ENCODE measurements around the gene DDX39B. TPM values are rescaled to one million over a fixed set of nuclear protein-coding genes. Genes with fewer than 3 reads are reported as not detected.

Gene DDX39B
- total and polyA plus RNA-seq, 2 of the 8 experiments (the other 6 are each of a cell fraction or from before 2014, with no cell fraction given): 780 to 1,164 TPM

GRCh38 chr6:31489086-31489485 is 52.7 kb downstream of the DDX39B start:
- Histone ChIP-seq H3K56ac (replicated peaks; ENCODE audit: insufficient read length, low read depth, low read length) (no peak overlapping the region), H3K4me1 (replicated peaks in 1 of 4; ENCODE audit: control insufficient read depth in 3 of 4, insufficient read depth in 4 of 4, low read length in 3 of 4) (peaks cover 0 to 4% (median 0%) of the 10 kb centered on the region in 4 experiments; a peak in 1 of 7 replicates), H2BK12ac (ENCODE audit: low read depth, low read length) (no peak overlapping the region), H2AFZ (ENCODE audit: low read length) (no peak overlapping the region), H3K4ac (replicated peaks; ENCODE audit: insufficient read length, low read depth, low read length) (no peak overlapping the region), H2AK5ac (ENCODE audit: low read depth, low read length) (no peak overlapping the region; the same call in 1 of the 2 replicates), H2BK20ac (ENCODE audit: low read length) (no peak overlapping the region), H3K4me2 (ENCODE audit: insufficient read depth in 1 of 2, low read depth in 2 of 2, low read length in 2 of 2) (no peak overlapping the region), H3K23ac (ENCODE audit: insufficient read length) (no peak overlapping the region), H3K14ac (ENCODE audit: insufficient read length) (no peak overlapping the region), H3K79me1 (ENCODE audit: low read depth, low read length) (no peaks in the 10 kb centered on the region), H2BK15ac (ENCODE audit: low read length) (no peak overlapping the region), H3K79me2 (ENCODE audit: control insufficient read depth in 1 of 2, insufficient read depth in 2 of 2, low read length in 2 of 2) (no peaks in the 10 kb centered on the region), H2BK5ac (ENCODE audit: low read depth, low read length) (no peak overlapping the region), H3K18ac (ENCODE audit: extremely low read depth, low read length) (no peak overlapping the region), H3K36me3 (ENCODE audit: control insufficient read depth in 2 of 4, insufficient read depth in 4 of 4, low read length in 3 of 4) (no peaks in the 10 kb centered on the region), H3K9ac (replicated peaks in 1 of 4; ENCODE audit: extremely low read depth in 1 of 4, low read depth in 3 of 4, low read length in 3 of 4) (no peak overlapping the region), H4K5ac (ENCODE audit: insufficient read length, low read depth, low read length) (no peak overlapping the region), H4K20me1 (replicated peaks in 1 of 2; ENCODE audit: control insufficient read depth in 1 of 2, insufficient read depth in 2 of 2, low read length in 2 of 2) (no peaks in the 10 kb centered on the region), H2BK120ac (replicated peaks; ENCODE audit: low read depth, low read length) (no peak overlapping the region), H3K9me3 (ENCODE audit: insufficient read depth in 2 of 2, low read depth in 1 of 2, low read length in 1 of 2) (no peaks in the 10 kb centered on the region), H3K27ac (ENCODE audit: low read depth, low read length) (no peak overlapping the region), H4K8ac (ENCODE audit: extremely low read depth, insufficient read depth, low read length) (no peak overlapping the region), H3K4me3 (ENCODE audit: extremely low read depth in 1 of 4, insufficient read depth in 2 of 4, low read depth in 3 of 4, low read length in 4 of 4) (no peak overlapping the region), H4K91ac (replicated peaks; ENCODE audit: insufficient read length, low read length) (no peak overlapping the region), H3K27me3 (replicated peaks in 1 of 4; ENCODE audit: control insufficient read depth in 3 of 4, extremely low read depth in 1 of 4, insufficient read depth in 3 of 4, low read length in 3 of 4) (no peaks in the 10 kb centered on the region), H3K23me2 (ENCODE audit: low read depth, low read length) (no peaks in the 10 kb centered on the region; the same call in 1 of the 2 replicates)
- 70% methylated on average over 3 of the region's 4 CpGs; no CpG with 5 or more reads in 1 of the 2 experiments for WGBS, 2 experiments (ENCODE audit: extremely low coverage in 1 of 2, insufficient coverage in 1 of 2, insufficient read length in 1 of 2, insufficient replicate concordance in 2 of 2, low coverage in 1 of 2, low lambda C conversion rate in 2 of 2, missing lambda C conversion rate in 1 of 2)
- ChIA-PET POLR2A (ENCODE audit: partially characterized antibody) (interaction anchor here (0.6 to 2.1 kb wide), 4 partner anchors 26 to 95 kb away, joined by 3 to 6 read pairs (median 4); no protein-coding TSS in a partner anchor), CTCF (ENCODE audit: partially characterized antibody) (interaction anchor here (0.7 to 1.7 kb wide), 4 partner anchors 86 to 112 kb away, joined by 3 to 7 read pairs (median 4); partner anchors contain the start of gene MICA)
- DNase-seq (ENCODE audit: low read depth in 1 of 2, low spot score in 2 of 2) (no peak), FAIRE-seq (no peak)
- TF ChIP-seq GABPA (IDR thresholded peaks at IDR 0.05; ENCODE audit: borderline replicate concordance, insufficient read depth, low read length) (no peak), KDM4A (IDR thresholded peaks at IDR 0.05; ENCODE audit: low read depth, low read length, severe bottlenecking) (no peak), BRCA1 (IDR thresholded peaks at IDR 0.05; ENCODE audit: low read depth, low read length) (no peak), GTF2F1 (IDR thresholded peaks at IDR 0.05; ENCODE audit: borderline replicate concordance, low read depth, low read length) (no peak), NRF1 (IDR thresholded peaks at IDR 0.05; ENCODE audit: low read depth, low read length) (no peak), EGR1 (IDR thresholded peaks at IDR 0.05; ENCODE audit: borderline replicate concordance, low read depth, low read length) (no peak), HDAC6 (IDR thresholded peaks at IDR 0.05; ENCODE audit: low read depth, low read length) (no peak), PHF8 (conservative IDR thresholded peaks at IDR 0.05; ENCODE audit: low read depth, low read length) (no peak), SP4 (IDR thresholded peaks at IDR 0.05; ENCODE audit: low read length) (no peak), SUZ12 (IDR thresholded peaks at IDR 0.05; ENCODE audit: low read length) (no peak), CBX5 (IDR thresholded peaks at IDR 0.05; ENCODE audit: low read depth, low read length) (no peak), USF2 (IDR thresholded peaks at IDR 0.05; ENCODE audit: low read length) (no peak), CHD2 (IDR thresholded peaks at IDR 0.05; ENCODE audit: low read length) (no peak), CEBPB (IDR thresholded peaks at IDR 0.05; ENCODE audit: low read depth, low read length) (no peak)

Data from H1 (cell line).